ENCODE measurements around the gene PEPD. TPM values are rescaled to one million over a fixed set of nuclear protein-coding genes. Genes with fewer than 3 reads are reported as not detected.

Gene PEPD
- total RNA-seq, 1 donor from 2014 or later = 39.2 TPM

DNA sequence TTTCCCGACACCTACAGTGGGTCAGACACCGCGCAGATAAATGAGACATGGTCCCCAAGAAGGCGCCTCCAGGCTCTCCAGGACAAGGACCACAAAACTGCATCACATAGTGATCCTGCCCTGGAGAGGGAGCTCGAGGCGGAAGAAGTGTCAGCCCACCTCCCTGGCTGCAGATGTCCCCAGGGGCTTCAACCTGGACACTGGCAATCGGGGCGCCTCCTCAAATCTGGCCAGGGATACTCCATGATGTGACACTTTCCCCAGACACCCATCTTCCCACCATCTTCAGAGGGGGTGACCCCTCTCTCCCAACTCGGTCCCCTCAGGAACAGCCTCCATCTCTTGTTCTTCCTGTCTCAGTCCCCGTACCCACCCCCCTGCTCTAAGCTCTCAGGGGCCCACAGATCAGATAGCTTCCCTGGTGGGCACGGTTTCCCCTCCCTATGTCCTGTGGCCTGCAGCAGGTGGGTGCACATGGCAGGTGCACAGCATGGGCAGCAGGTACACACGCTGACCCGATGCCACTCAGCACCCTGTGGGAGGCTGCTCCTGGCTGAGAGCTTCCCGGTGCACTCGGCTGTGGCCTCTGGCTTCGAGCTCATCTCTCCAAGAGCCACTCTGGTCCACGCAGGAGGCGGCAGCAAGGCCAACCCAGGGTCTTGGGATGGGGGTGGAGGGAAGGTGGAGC, 61.2 kb downstream of the PEPD start:
- no peaks in the 10 kb centered on the region for H3K9me3 Mint-ChIP-seq (ENCODE audit: low read depth)
- H3K27me3 Mint-ChIP-seq = no peaks in the 10 kb centered on the region
- no peaks in the 10 kb centered on the region for H3K4me1 Mint-ChIP-seq (ENCODE audit: low read depth)
- no peak overlapping the region for H3K4me3 Mint-ChIP-seq (ENCODE audit: low read depth)
- no peak for DNase-seq (ENCODE audit: low spot score, unreplicated experiment)
- TF ChIP-seq, protein P1, sequence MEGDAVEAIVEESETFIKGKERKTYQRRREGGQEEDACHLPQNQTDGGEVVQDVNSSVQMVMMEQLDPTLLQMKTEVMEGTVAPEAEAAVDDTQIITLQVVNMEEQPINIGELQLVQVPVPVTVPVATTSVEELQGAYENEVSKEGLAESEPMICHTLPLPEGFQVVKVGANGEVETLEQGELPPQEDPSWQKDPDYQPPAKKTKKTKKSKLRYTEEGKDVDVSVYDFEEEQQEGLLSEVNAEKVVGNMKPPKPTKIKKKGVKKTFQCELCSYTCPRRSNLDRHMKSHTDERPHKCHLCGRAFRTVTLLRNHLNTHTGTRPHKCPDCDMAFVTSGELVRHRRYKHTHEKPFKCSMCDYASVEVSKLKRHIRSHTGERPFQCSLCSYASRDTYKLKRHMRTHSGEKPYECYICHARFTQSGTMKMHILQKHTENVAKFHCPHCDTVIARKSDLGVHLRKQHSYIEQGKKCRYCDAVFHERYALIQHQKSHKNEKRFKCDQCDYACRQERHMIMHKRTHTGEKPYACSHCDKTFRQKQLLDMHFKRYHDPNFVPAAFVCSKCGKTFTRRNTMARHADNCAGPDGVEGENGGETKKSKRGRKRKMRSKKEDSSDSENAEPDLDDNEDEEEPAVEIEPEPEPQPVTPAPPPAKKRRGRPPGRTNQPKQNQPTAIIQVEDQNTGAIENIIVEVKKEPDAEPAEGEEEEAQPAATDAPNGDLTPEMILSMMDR (IDR thresholded peaks at IDR 0.05; ENCODE audit: unreplicated experiment) = no peak
- H3K27ac Mint-ChIP-seq = no peak overlapping the region
- H3K36me3 Mint-ChIP-seq (ENCODE audit: insufficient read depth) = no peaks in the 10 kb centered on the region

DNA sequence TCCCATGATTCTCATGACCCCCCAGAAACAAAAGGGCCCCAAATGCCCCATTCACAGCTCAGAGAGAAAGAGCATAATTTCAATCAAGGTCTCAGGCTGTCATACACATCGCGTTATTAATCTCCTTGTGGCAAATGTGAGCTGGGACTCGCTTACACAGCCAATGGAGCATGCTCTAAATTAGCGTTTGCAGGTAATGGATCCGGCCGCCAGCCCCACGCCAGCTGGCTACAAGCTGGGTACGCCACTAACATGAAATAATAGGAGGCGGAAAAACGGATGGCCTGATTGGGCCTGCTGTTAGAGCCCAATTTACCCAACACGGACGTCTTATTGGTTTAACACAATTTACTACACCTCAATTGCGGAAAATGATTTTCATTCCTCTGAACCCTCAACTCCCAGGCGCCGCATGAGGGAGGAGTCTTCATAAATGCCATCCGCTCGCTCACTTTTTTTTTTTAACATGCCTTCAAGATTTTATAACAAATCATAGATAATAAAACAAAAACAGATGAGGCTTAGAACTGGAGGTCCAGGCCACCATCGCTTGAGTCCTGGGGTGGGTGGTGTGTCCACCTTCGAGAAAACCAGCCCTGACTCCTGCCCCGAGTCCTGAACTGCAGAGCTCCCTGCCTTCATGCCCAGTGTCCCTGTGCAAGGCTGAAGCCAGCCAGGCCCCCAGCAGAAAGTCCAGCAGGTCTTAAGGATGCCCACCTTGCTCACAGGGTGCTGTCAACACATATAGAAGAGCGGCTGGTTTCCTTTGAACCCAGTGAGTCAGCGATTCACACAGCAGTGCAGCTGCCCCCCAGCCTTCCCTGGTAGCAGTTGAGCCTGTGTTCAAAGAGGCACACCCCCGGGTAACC, 62.1 kb downstream of the PEPD start:
- DNase-seq (ENCODE audit: low spot score, unreplicated experiment) = no peak
- Mint-ChIP-seq H3K36me3 (ENCODE audit: insufficient read depth) (no peaks in the 10 kb centered on the region), H3K4me1 (ENCODE audit: low read depth) (no peaks in the 10 kb centered on the region), H3K4me3 (ENCODE audit: low read depth) (no peak overlapping the region), H3K9me3 (ENCODE audit: low read depth) (no peaks in the 10 kb centered on the region), H3K27ac (no peak overlapping the region), H3K27me3 (no peaks in the 10 kb centered on the region)
- TF ChIP-seq, protein P1 (IDR thresholded peaks at IDR 0.05; ENCODE audit: unreplicated experiment) = no peak

DNA sequence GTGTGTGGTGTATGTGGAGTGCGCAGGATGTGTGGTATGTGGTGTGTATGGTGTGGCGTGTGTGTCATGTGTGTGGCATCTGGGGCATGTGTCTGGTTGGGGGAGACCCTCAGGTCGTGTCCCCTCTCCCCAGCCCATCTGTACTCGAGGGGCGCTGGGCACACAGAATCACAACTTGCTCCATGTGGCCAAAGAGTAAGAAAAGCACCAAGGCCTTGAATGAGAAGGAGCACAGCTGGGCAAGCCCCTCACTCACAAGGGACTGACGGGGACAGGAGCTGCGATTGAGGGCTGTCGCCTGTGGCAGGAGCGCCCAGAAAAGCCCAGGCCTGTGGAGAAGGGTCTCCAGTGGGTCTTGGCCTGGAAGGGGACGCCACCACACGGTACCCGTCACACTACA, 62.8 kb downstream of the PEPD start:
- H3K9me3 Mint-ChIP-seq (ENCODE audit: low read depth) = no peaks in the 10 kb centered on the region
- TF ChIP-seq, protein P1 (IDR thresholded peaks at IDR 0.05; ENCODE audit: unreplicated experiment) = no peak
- DNase-seq (ENCODE audit: low spot score, unreplicated experiment) = no peak
- H3K27ac Mint-ChIP-seq = no peak overlapping the region
- H3K4me1 Mint-ChIP-seq (ENCODE audit: low read depth) = no peaks in the 10 kb centered on the region
- H3K27me3 Mint-ChIP-seq = no peaks in the 10 kb centered on the region
- H3K4me3 Mint-ChIP-seq (ENCODE audit: low read depth) = no peak overlapping the region
- no peaks in the 10 kb centered on the region for H3K36me3 Mint-ChIP-seq (ENCODE audit: insufficient read depth)

DNA sequence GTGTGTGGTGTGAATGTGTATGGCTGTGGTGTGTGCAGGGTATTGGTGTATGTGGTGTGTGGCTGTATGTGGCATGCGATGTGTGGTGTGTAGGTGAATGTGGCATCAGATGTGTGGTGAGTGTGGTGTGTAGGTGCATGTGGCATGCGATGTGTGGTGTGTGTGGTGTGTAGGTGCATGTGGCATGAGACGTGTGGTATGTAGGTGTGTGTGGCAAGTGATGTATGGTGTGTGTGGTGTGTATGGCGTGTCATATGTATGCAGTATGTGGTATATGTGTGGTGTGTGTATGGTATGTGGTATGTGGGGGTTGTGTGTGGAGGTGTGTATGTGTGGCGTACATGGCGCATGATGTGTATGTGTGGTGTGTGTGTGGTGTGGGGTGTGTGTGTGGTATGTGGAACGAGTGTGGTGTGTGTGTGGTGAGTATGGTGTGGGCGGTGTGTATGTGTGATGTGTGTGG, 63.4 kb downstream of the PEPD start:
- H3K4me3 Mint-ChIP-seq (ENCODE audit: low read depth) = no peak overlapping the region
- no peak overlapping the region for H3K27ac Mint-ChIP-seq
- H3K9me3 Mint-ChIP-seq (ENCODE audit: low read depth) = no peaks in the 10 kb centered on the region
- no peaks in the 10 kb centered on the region for H3K27me3 Mint-ChIP-seq
- no peaks in the 10 kb centered on the region for H3K36me3 Mint-ChIP-seq (ENCODE audit: insufficient read depth)
- no peaks in the 10 kb centered on the region for H3K4me1 Mint-ChIP-seq (ENCODE audit: low read depth)
- no peak for DNase-seq (ENCODE audit: low spot score, unreplicated experiment)
- TF ChIP-seq, protein P1 (IDR thresholded peaks at IDR 0.05; ENCODE audit: unreplicated experiment) = no peak

DNA sequence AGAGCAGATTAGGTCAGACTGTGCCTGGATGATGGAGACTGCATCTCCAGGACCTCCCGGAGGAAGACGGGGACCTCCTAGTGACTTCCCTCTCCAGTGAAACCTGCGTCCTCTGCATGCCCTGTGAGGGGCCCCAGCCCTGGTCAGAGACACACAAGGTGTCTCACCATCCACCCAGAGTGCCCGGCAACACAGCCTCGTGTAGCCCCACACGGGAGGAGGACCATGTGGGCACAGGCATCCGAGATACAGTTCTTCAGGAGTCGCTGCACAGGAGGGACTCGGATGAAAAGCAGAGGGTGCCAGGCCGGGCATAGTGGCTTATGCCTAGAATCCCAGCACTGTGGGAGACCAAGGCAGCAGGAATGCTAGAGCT, 64.8 kb downstream of the PEPD start:
- Mint-ChIP-seq H3K27ac (no peak overlapping the region), H3K36me3 (ENCODE audit: insufficient read depth) (no peaks in the 10 kb centered on the region), H3K9me3 (ENCODE audit: low read depth) (no peaks in the 10 kb centered on the region), H3K4me3 (ENCODE audit: low read depth) (no peak overlapping the region), H3K27me3 (no peaks in the 10 kb centered on the region), H3K4me1 (ENCODE audit: low read depth) (no peaks in the 10 kb centered on the region)
- no peak for DNase-seq (ENCODE audit: low spot score, unreplicated experiment)
- TF ChIP-seq, protein P1 (IDR thresholded peaks at IDR 0.05; ENCODE audit: unreplicated experiment) = no peak

Data from progenitor cell of endocrine pancreas (in vitro differentiated cells).